Measurements from ENCODE around the gene DNAJC17.

GRCh38 chr15:40812721-40813425, 5.6 kb upstream of the DNAJC17 start:
- TF ChIP-seq CTCF (IDR thresholded peaks at IDR 0.05; ENCODE audit: poor library complexity, severe bottlenecking) (no peak), EP300 (conservative IDR thresholded peaks at IDR 0.05; ENCODE audit: poor library complexity, severe bottlenecking) (no peak), RAD21 (conservative IDR thresholded peaks at IDR 0.05) (no peak), REST (IDR thresholded peaks at IDR 0.05; ENCODE audit: borderline replicate concordance) (no peak), TAF1 (IDR thresholded peaks at IDR 0.05; ENCODE audit: low read depth) (no peak), EZH2 (IDR thresholded peaks at IDR 0.05; ENCODE audit: borderline replicate concordance, insufficient read depth, low read length, poor library complexity, severe bottlenecking) (no peak), POLR2AphosphoS5 (IDR thresholded peaks at IDR 0.05) (no peak), SMC3 (conservative IDR thresholded peaks at IDR 0.05; ENCODE audit: poor library complexity) (no peak), MXI1 (conservative IDR thresholded peaks at IDR 0.05; ENCODE audit: poor library complexity, severe bottlenecking) (no peak)

All from neural cell (in vitro differentiated cells).